PC-3 (cell line): ENCODE results near the gene MACROD2.

ENCODE experiments used
- CTCF ChIP-seq: fragments of 300-600 bp; sonication (generic); conservative IDR thresholded peaks from 2 replicates; pipeline ENCODE4 v1.5.1; 2017; ENCODE audit warnings: antibody characterized with exemption, low read depth, mild to moderate bottlenecking, low read length
- EZH2phosphoT487 ChIP-seq: fragments of 300-600 bp; sonication (generic); IDR thresholded peaks from 2 replicates; pipeline ENCODE4 v1.6.1; 2018; ENCODE audit warnings: mild to moderate bottlenecking, antibody characterized with exemption, low read length, borderline replicate concordance

GRCh38 chr20:14521016-14521415 is 525.7 kb downstream of the MACROD2 start:
- TF ChIP-seq CTCF (no peak), EZH2phosphoT487 (no peak)
